Measurements from ENCODE around the gene OPCML.

DNA sequence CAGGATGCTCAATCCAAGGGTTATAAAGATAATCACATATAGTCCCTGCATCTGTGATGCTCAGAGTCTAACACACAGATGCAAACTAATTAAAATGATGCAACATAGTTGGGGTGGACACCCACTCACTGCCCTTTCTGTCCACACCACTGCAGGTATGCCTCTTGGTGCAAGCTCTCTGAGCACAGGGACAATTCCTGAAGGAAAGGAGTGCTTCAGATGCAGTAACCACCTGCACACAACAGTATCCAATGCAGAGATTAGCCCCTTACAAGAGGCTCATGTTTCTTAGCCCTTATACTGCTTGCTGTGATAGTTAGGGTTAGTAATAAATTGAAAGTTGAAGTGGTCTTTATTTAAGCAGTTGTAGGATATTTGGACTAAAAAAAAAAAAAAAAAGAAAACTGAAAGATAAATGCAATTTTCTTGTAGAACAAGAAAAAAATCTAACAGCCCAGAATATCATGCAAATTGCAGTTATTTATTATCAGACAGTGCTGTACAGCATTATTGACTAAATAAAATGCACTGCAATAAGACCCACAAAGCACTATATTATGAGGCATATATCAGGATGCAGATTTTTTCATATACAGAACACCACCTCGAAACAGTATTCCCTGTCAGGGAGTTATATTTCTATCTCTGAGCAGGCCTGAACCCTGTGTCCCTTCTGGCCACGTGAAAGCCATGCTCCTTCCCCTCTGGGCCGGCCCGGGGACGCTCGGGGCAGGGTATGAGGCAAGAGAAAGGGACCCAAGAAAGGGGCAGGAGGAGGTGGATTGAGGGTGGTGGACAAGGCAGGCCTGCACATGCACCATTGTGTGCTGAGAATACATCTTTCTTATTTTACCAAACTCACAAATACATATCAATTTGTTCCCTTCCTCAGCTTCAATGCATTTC, 260.2 kb downstream of the OPCML start:
- TF ChIP-seq, protein P1, sequence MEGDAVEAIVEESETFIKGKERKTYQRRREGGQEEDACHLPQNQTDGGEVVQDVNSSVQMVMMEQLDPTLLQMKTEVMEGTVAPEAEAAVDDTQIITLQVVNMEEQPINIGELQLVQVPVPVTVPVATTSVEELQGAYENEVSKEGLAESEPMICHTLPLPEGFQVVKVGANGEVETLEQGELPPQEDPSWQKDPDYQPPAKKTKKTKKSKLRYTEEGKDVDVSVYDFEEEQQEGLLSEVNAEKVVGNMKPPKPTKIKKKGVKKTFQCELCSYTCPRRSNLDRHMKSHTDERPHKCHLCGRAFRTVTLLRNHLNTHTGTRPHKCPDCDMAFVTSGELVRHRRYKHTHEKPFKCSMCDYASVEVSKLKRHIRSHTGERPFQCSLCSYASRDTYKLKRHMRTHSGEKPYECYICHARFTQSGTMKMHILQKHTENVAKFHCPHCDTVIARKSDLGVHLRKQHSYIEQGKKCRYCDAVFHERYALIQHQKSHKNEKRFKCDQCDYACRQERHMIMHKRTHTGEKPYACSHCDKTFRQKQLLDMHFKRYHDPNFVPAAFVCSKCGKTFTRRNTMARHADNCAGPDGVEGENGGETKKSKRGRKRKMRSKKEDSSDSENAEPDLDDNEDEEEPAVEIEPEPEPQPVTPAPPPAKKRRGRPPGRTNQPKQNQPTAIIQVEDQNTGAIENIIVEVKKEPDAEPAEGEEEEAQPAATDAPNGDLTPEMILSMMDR (IDR thresholded peaks at IDR 0.05): no peak
- TF ChIP-seq POLR2A (IDR thresholded peaks at IDR 0.05): no peak
- no peak for TF ChIP-seq POLR2AphosphoS5 (IDR thresholded peaks at IDR 0.05)

Measured in prostate gland (tissue), 2 donors.